ENCODE data around the gene RAB3IP. TPM values are rescaled to one million over a fixed set of nuclear protein-coding genes. Genes with fewer than 3 reads are reported as not detected.

RAB3IP gene
- total and polyA plus RNA-seq, 10 of the 15 experiments (the other 5 are each of a cell fraction or from before 2014, with no cell fraction given) = 18.8 to 53.6 (median 28.7) TPM

GRCh38 chr12:69837191-69837590 is 98.5 kb downstream of the RAB3IP start:
- H3K9ac ChIP-seq (ENCODE audit: control insufficient read depth, insufficient read depth, low read length) = no peak overlapping the region
- no peaks in the 10 kb centered on the region for H3K9me3 ChIP-seq (replicated peaks; ENCODE audit: control insufficient read depth, insufficient read depth, low read length)
- ChIA-PET CTCF (no interaction called here), POLR2A (no interaction called here), RAD21 (ENCODE audit: unreplicated experiment) (no interaction called here), SMC1A (ENCODE audit: uncharacterized antibody, unreplicated experiment) (no interaction called here)
- H3K4me1 ChIP-seq (ENCODE audit: control insufficient read depth, insufficient read depth, low read length) = no peaks in the 10 kb centered on the region
- H4K20me1 ChIP-seq (ENCODE audit: control insufficient read depth, insufficient read depth) = no peaks in the 10 kb centered on the region
- TF ChIP-seq NR2C1 (IDR thresholded peaks at IDR 0.05) = no peak
- no peak for TF ChIP-seq RAD51 (IDR thresholded peaks at IDR 0.05)
- no peak for TF ChIP-seq SIN3A (IDR thresholded peaks at IDR 0.05; ENCODE audit: low read depth, low read length)
- TF ChIP-seq NFYB (IDR thresholded peaks at IDR 0.05; ENCODE audit: insufficient read depth, low read depth, low read length) = no peak
- TF ChIP-seq SPI1 (IDR thresholded peaks at IDR 0.05; ENCODE audit: borderline replicate concordance, insufficient read depth, low read depth, low read length) = no peak
- no peak for TF ChIP-seq NRF1 (conservative IDR thresholded peaks at IDR 0.05; ENCODE audit: low read depth, low read length)
- no peak for TF ChIP-seq CREB1 (IDR thresholded peaks at IDR 0.05; ENCODE audit: low read depth)
- no peak for TF ChIP-seq WRNIP1 (IDR thresholded peaks at IDR 0.05; ENCODE audit: borderline replicate concordance, low read depth, low read length)
- TF ChIP-seq ATF7 (IDR thresholded peaks at IDR 0.05; ENCODE audit: low read depth) = no peak
- no peak for TF ChIP-seq ZNF384 (IDR thresholded peaks at IDR 0.05; ENCODE audit: borderline replicate concordance, low read depth, low read length)
- TF ChIP-seq ZNF687 (IDR thresholded peaks at IDR 0.05) = no peak
- no peak for TF ChIP-seq YY1 (IDR thresholded peaks at IDR 0.05; ENCODE audit: low read depth, low read length)
- TF ChIP-seq SIX5 (IDR thresholded peaks at IDR 0.05; ENCODE audit: low read depth, low read length, severe bottlenecking) = no peak
- no peak for TF ChIP-seq BRCA1 (IDR thresholded peaks at IDR 0.05; ENCODE audit: low read depth, low read length)
- TF ChIP-seq ETV6 (conservative IDR thresholded peaks at IDR 0.05 in 1 of 2, IDR thresholded peaks at IDR 0.05 in 1 of 2; ENCODE audit: borderline replicate concordance in 1 of 2, low read depth in 1 of 2) = no peak
- H3K27ac ChIP-seq (ENCODE audit: control insufficient read depth, insufficient read depth) = no peak overlapping the region
- WGBS (ENCODE audit: insufficient coverage, insufficient replicate concordance, low lambda C conversion rate, missing lambda C conversion rate) = 88% methylated on average over 4 of the region's 4 CpGs
- no peaks in the 10 kb centered on the region for H3K36me3 ChIP-seq (ENCODE audit: control insufficient read depth in 2 of 2, insufficient read depth in 2 of 2, low read length in 1 of 2)
- H3K4me3 ChIP-seq = no peak overlapping the region
- H3K27me3 ChIP-seq (replicated peaks in 1 of 2; ENCODE audit: control insufficient read depth in 2 of 2, insufficient read depth in 2 of 2, low read length in 1 of 2) = no peaks in the 10 kb centered on the region
- intact Hi-C loops (cut with micrococcal nuclease; ENCODE audit: unreplicated experiment) = no loop called here
- in situ Hi-C loops (cut with MboI) = no loop called here
- FAIRE-seq (no peak), DNase-seq (ENCODE audit: low read depth, low spot score) (no peak), ATAC-seq (no peak)
- H3K4me2 ChIP-seq (ENCODE audit: control insufficient read depth, insufficient read depth) = no peak overlapping the region
- no TSS peak for BruUV-seq (replicated peaks)
- no peak overlapping the region for H2AFZ ChIP-seq (ENCODE audit: control insufficient read depth, low read depth, low read length)
- H3K79me2 ChIP-seq (ENCODE audit: control insufficient read depth, insufficient read depth, low read length) = no peaks in the 10 kb centered on the region
